ENCODE results near the gene LMAN2L.

The LMAN2L gene

GRCh38 chr2:96760036-96760985 is 20.4 kb upstream of the LMAN2L start, which contains the start of gene CNNM4:
Gene CNNM4 (plus strand): TSS chr2:96760902. CDS start chr2:96761000, 98 bp downstream.
- 0 out of 2 replicates have a peak, but pooled peaks have one; percentile 13 for TF ChIP-seq CTCF (IDR thresholded peaks at IDR 0.05; ENCODE audit: control insufficient read depth, extremely low read depth, insufficient read depth)
- peak within 1 kb of the TSS; percentile 72 for H3K4me3 ChIP-seq (ENCODE audit: low read depth, low read length)
- peak; percentile 82 for DNase-seq (ENCODE audit: low read depth)

GRCh38 chr2:96759548-96759947 is 19.7 kb upstream of the LMAN2L start:
- no peak for TF ChIP-seq CTCF (IDR thresholded peaks at IDR 0.05; ENCODE audit: control insufficient read depth, extremely low read depth, insufficient read depth)
- no peak for DNase-seq (ENCODE audit: low read depth)
- no peak overlapping the region for H3K4me3 ChIP-seq (ENCODE audit: low read depth, low read length)

- DNase-seq (ENCODE audit: low read depth), result no peak
- no peak overlapping the region for H3K4me3 ChIP-seq (ENCODE audit: low read depth, low read length)
- no peak for TF ChIP-seq CTCF (IDR thresholded peaks at IDR 0.05; ENCODE audit: control insufficient read depth, extremely low read depth, insufficient read depth)
Measured at GRCh38 chr2:96758987-96759386, 19.1 kb upstream of the LMAN2L start.

GRCh38 chr2:96757477-96757860 is 17.6 kb upstream of the LMAN2L start:
- no peak overlapping the region for H3K4me3 ChIP-seq (ENCODE audit: low read depth, low read length)
- no peak for DNase-seq (ENCODE audit: low read depth)
- TF ChIP-seq CTCF (IDR thresholded peaks at IDR 0.05; ENCODE audit: control insufficient read depth, extremely low read depth, insufficient read depth), result no peak

GRCh38 chr2:96756788-96757476 is 17.1 kb upstream of the LMAN2L start:
- H3K4me3 ChIP-seq (ENCODE audit: low read depth, low read length), result no peak overlapping the region
- DNase-seq (ENCODE audit: low read depth), result no peak
- no peak for TF ChIP-seq CTCF (IDR thresholded peaks at IDR 0.05; ENCODE audit: control insufficient read depth, extremely low read depth, insufficient read depth)

GRCh38 chr2:96754317-96754716 is 14.5 kb upstream of the LMAN2L start:
- no peak for TF ChIP-seq CTCF (IDR thresholded peaks at IDR 0.05; ENCODE audit: control insufficient read depth, extremely low read depth, insufficient read depth)
- H3K4me3 ChIP-seq (ENCODE audit: low read depth, low read length), result no peak overlapping the region
- DNase-seq (ENCODE audit: low read depth), result no peak
